Stromal cell of bone marrow (primary cell): ENCODE measurements around the gene TOMM22.

Experiments used
- DNase-seq: peaks from one replicate; pipeline ENCODE4 v3.0.0-alpha.2; 2012; ENCODE audit warnings: low read depth

Gene TOMM22

GRCh38 chr22:38733724-38734381 is 52.1 kb downstream of the TOMM22 start:
- no peak for DNase-seq

- DNase-seq, result no peak
These were observed 52.8 kb downstream of the TOMM22 start for GRCh38 chr22:38734421-38735100.
